BJ (cell line): ENCODE data around the gene CYP4B1. TPM values are rescaled to one million over a fixed set of nuclear protein-coding genes. Genes with fewer than 3 reads are reported as not detected.

ENCODE experiments used
- CTCF ChIA-PET: fragments of 350-600 bp; formaldehyde crosslinking; extraction: SDS; loops from one replicate; lab custom pipeline; 2021; ENCODE audit warnings: antibody characterized with exemption, inconsistent platforms; lab: Yijun Ruan, JAX
- POLR2A ChIA-PET: fragments of 300-600 bp; sonication (Branson Sonifier 250); formaldehyde crosslinking; extraction: SDS; loops from one replicate; lab custom pipeline; 2021; ENCODE audit warnings: antibody characterized with exemption; lab: Charles Lee
- DNase-seq: peaks from one replicate; pipeline ENCODE4 v3.0.0-alpha.2; 2011; ENCODE audit warnings: low read depth
- H3K27me3 ChIP-seq: 2 replicates; pipeline ENCODE4 v1.6.0; 2011; ENCODE audit warnings: low read length; ENCODE audit not compliant: control insufficient read depth, insufficient read depth
- H3K36me3 ChIP-seq: 2 replicates; pipeline ENCODE4 v1.5.1; 2011; ENCODE audit warnings: low read length; ENCODE audit not compliant: control insufficient read depth, insufficient read depth
- H3K4me3 ChIP-seq: 2 replicates; pipeline ENCODE4 v1.5.1; 2011; ENCODE audit warnings: low read depth, mild to moderate bottlenecking, control low read depth, low read length
- CTCF ChIP-seq: IDR thresholded peaks from 2 replicates; pipeline ENCODE4 v1.5.1; 2011; ENCODE audit warnings: low read depth, mild to moderate bottlenecking, control low read depth, inconsistent platforms, low read length, moderate library complexity; ENCODE audit not compliant: insufficient read depth
- polyA plus RNA-seq: library from polyadenylated mRNA; depleted of rRNA; stranded (reverse); fragments of >200 nt; gene quantifications from 2 replicates; pipeline ENCODE4 v1.2.3, GENCODE V29; 2011

CYP4B1 gene
- polyA plus RNA-seq, 1 experiment, result not detected

GRCh38 chr1:46807046-46807972 is 8.5 kb downstream of the CYP4B1 start:
- no peak overlapping the region for H3K4me3 ChIP-seq
- TF ChIP-seq CTCF, result no peak
- ChIA-PET CTCF (no interaction called here), POLR2A (no interaction called here)
- no peak for DNase-seq
- H3K36me3 ChIP-seq, result no peaks in the 10 kb centered on the region
- H3K27me3 ChIP-seq, result no peaks in the 10 kb centered on the region

GRCh38 chr1:46809071-46809470 is 10.2 kb downstream of the CYP4B1 start:
- Histone ChIP-seq H3K27me3 (no peaks in the 10 kb centered on the region), H3K36me3 (no peaks in the 10 kb centered on the region), H3K4me3 (no peak overlapping the region)
- DNase-seq, result no peak
- no peak for TF ChIP-seq CTCF
- POLR2A ChIA-PET, result no interaction called here
- CTCF ChIA-PET, result no interaction called here

GRCh38 chr1:46809904-46810303 is 11.1 kb downstream of the CYP4B1 start:
- no peaks in the 10 kb centered on the region for H3K36me3 ChIP-seq
- no peak overlapping the region for H3K4me3 ChIP-seq
- ChIA-PET CTCF (no interaction called here), POLR2A (no interaction called here)
- H3K27me3 ChIP-seq, result no peaks in the 10 kb centered on the region
- DNase-seq, result no peak
- no peak for TF ChIP-seq CTCF

- ChIA-PET POLR2A (no interaction called here), CTCF (interaction anchor here (0.6 kb wide), 1 partner anchor 614 kb away, joined by 3 read pairs; no protein-coding TSS in a partner anchor)
- Histone ChIP-seq H3K4me3 (no peak overlapping the region), H3K36me3 (no peaks in the 10 kb centered on the region), H3K27me3 (no peaks in the 10 kb centered on the region)
- TF ChIP-seq CTCF, result no peak
- DNase-seq, result no peak
Measured at GRCh38 chr1:46810596-46810995, 11.8 kb downstream of the CYP4B1 start.

GRCh38 chr1:46811053-46811452 is 12.2 kb downstream of the CYP4B1 start:
- Histone ChIP-seq H3K27me3 (no peaks in the 10 kb centered on the region), H3K36me3 (no peaks in the 10 kb centered on the region), H3K4me3 (no peak overlapping the region)
- ChIA-PET POLR2A (no interaction called here), CTCF (interaction anchor here (0.6 kb wide), 1 partner anchor 613 kb away, joined by 3 read pairs; no protein-coding TSS in a partner anchor)
- TF ChIP-seq CTCF, result no peak
- DNase-seq, result no peak
